ENCODE results near the gene RPL28. TPM values are rescaled to one million over a fixed set of nuclear protein-coding genes. Genes with fewer than 3 reads are reported as not detected.

RPL28 gene
- 1,773 to 1,819 TPM (median 1,790 TPM) in 3 replicates for total RNA-seq

DNA sequence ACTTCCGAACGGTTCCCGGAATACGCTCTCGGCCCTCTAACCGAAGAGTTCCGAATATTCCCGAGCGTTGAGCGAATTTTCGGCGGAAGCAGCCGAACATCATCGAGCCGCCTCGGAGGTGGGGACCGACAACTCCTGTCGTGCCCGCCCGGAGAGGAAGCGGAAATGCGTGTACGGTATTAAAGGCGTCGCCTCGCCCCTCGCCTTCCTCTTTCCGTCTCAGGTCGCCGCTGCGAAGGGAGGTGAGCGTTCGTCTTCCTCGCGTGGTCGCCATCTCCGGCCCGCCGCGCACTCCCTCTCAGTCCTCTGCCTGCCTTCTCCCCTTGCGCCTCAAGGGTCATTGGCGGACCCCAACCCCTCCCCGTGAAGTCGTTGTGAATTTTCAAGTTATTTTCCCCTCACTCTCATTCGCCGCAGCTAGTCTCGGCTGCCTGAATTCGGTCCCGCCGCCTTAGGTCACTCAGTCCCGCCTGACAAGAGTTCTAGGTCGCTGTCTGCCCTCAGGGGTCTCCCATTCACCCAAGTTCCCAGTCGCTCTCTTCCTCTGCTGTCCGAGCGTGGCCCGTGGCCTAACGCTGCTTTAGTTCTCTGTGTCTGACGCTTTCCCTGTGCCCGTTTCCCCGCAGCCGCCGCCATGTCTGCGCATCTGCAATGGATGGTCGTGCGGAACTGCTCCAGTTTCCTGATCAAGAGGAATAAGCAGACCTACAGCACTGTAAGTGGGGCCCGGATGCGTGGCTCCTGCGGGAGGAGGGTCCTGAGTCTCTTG, at the start of gene RPL28:
Gene RPL28, plus strand, starts transcription at position 209 of the 769 bp plus-strand sequence. Its CDS starts 426 bp downstream, at position 635.
- Mint-ChIP-seq H3K4me1 (peaks cover 55% of the 10 kb centered on the region), H3K9me3 (no peaks in the 10 kb centered on the region)
- TF ChIP-seq, protein P1, sequence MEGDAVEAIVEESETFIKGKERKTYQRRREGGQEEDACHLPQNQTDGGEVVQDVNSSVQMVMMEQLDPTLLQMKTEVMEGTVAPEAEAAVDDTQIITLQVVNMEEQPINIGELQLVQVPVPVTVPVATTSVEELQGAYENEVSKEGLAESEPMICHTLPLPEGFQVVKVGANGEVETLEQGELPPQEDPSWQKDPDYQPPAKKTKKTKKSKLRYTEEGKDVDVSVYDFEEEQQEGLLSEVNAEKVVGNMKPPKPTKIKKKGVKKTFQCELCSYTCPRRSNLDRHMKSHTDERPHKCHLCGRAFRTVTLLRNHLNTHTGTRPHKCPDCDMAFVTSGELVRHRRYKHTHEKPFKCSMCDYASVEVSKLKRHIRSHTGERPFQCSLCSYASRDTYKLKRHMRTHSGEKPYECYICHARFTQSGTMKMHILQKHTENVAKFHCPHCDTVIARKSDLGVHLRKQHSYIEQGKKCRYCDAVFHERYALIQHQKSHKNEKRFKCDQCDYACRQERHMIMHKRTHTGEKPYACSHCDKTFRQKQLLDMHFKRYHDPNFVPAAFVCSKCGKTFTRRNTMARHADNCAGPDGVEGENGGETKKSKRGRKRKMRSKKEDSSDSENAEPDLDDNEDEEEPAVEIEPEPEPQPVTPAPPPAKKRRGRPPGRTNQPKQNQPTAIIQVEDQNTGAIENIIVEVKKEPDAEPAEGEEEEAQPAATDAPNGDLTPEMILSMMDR (IDR thresholded peaks at IDR 0.05; ENCODE audit: unreplicated experiment) = no peak

DNA sequence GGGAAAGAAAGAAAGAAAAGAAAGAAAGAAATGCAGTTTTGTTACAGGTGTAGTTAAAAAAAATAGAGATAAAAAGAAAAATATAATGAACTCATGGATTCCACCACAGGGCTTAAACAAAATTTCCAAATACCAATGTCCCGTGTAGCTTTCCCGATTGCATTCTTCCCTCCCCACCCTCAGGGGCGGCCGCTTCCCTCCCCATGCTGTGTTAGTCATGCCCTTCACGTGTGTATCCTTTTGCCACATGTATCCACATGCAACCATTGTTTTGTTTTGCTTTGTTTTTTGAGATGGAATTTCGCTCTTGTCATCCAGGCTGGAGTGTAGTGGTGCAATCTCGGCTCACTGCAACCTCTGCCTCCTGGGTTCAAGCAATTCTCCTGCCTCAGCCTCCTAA, 49.6 kb upstream of the RPL28 start:
- no peaks in the 10 kb centered on the region for H3K36me3 Mint-ChIP-seq
- H3K27ac Mint-ChIP-seq = no peak overlapping the region
- H3K9me3 Mint-ChIP-seq = no peaks in the 10 kb centered on the region
- H3K4me3 Mint-ChIP-seq = no peak overlapping the region
- DNase-seq (ENCODE audit: low spot score in 2 of 2, unreplicated experiment in 2 of 2) = no peak
- H3K4me1 Mint-ChIP-seq = peaks cover 10% of the 10 kb centered on the region
- TF ChIP-seq, protein P1 (IDR thresholded peaks at IDR 0.05; ENCODE audit: unreplicated experiment) = no peak
- no peaks in the 10 kb centered on the region for H3K27me3 Mint-ChIP-seq (ENCODE audit: low read depth)

More for the DNA sequence above, at the start of gene RPL28:
- Mint-ChIP-seq H3K27ac (peak within 1 kb of the TSS; percentile 97), H3K4me3 (peak within 1 kb of the TSS; percentile 99), H3K36me3 (peaks cover 20% of the 10 kb centered on the region), H3K27me3 (ENCODE audit: low read depth) (no peaks in the 10 kb centered on the region)
- peak; percentile 90 to 99 for DNase-seq (ENCODE audit: low spot score in 2 of 2, unreplicated experiment in 2 of 2)

DNA sequence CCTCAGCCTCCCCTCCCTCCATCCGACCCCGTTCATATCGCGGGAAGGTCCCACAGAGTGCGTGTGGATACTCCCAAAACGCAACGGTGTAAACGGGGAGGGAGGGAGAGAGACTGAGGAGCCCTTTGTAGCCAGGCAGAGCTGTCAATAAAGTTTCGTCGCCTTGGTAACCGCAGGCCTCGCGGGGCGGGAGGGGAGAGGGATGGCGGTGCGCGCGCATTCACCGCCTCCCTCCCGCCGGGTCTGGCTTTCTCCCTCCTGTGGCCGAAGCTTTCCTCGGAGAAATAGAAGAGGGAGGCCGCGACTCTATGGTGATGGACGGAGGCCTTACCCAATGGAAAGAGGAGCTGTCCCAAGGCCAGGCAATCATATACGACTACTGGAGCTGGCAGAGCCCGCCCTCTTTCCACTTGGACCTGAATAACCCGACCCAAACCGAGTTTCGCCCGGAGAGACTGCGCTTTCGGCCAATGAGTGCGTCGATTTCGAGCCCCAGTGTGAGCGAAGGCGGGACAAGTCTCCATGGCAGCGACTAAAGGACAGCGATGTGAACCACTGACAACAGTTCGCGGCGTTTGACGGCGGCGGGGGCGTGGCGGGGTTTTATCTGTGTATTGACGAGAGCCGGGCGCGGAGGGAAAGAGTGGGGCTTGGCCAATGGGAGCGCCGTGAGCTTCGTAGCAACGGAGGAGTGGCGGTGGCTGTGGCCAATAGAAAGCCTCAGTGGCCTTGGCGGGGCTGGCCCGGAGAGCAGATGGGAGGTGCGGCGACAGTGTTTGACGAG, 46.4 kb upstream of the RPL28 start, which contains the start of gene KMT5C:
Gene KMT5C, plus strand, starts transcription at position 772 of the 784 bp plus-strand sequence. CDS start 2,061 bp downstream, outside the sequence.
- H3K9me3 Mint-ChIP-seq = no peaks in the 10 kb centered on the region
- H3K4me3 Mint-ChIP-seq = peak within 1 kb of the TSS; percentile 86
- H3K27ac Mint-ChIP-seq = peak within 1 kb of the TSS; percentile 99
- H3K4me1 Mint-ChIP-seq = peaks cover 15% of the 10 kb centered on the region
- peaks cover 11% of the 10 kb centered on the region for H3K36me3 Mint-ChIP-seq
- TF ChIP-seq, protein P1 (IDR thresholded peaks at IDR 0.05; ENCODE audit: unreplicated experiment) = no peak
- peak; percentile 100 for DNase-seq (ENCODE audit: low spot score in 2 of 2, unreplicated experiment in 2 of 2)
- no peaks in the 10 kb centered on the region for H3K27me3 Mint-ChIP-seq (ENCODE audit: low read depth)

DNA sequence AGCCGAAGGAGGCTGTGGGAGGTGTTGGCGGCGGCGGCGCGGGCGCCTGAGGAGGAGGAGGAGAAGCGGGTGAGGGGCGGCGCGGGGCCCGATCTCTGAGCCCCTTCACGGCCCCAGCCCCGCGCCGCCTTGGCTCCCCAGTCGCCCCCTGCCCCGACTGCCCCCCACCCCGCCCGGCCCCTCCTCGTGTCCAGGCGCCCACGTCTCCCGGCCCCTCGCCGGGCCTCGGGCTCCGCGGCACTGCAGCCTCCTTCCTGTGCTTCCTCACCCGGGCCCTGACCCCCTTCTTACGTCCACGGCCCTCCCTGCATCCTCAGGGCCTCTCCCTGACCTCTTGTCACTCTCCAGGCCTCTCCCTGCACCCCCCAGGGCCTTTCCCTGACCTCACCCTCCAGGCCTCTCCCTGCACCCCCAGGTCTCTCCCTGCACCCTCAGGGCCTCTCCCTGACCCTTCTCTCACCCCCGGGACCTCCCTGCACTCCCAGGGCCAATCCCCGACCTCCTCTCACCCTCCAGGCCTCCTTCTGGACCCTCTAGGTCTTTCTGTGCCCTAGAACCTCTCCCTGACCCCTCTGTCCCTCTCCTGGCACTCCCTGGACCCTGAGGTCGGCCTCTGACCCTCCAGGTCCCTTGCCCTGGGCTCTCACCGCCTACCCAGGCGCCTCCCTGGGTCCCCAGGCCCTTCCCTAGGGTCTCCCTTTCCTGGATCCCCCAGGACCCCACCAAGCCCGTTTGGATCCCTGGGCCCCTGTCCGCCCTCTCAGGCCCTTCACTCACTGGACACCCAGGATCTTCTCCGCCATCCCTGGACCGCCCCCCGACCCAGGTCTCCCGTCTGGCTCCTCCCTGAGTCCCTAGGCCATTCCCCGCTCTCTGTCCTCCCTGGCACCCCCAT, 45.6 kb upstream of the RPL28 start:
- TF ChIP-seq, protein P1 (IDR thresholded peaks at IDR 0.05; ENCODE audit: unreplicated experiment) = no peak
- H3K27ac Mint-ChIP-seq = peak overlapping the region; percentile 99
- H3K4me3 Mint-ChIP-seq = peak overlapping the region; percentile 86
- DNase-seq (ENCODE audit: low spot score in 2 of 2, unreplicated experiment in 2 of 2) = no peak
- peaks cover 19% of the 10 kb centered on the region for H3K4me1 Mint-ChIP-seq
- H3K9me3 Mint-ChIP-seq = no peaks in the 10 kb centered on the region
- H3K36me3 Mint-ChIP-seq = peaks cover 15% of the 10 kb centered on the region
- no peaks in the 10 kb centered on the region for H3K27me3 Mint-ChIP-seq (ENCODE audit: low read depth)

DNA sequence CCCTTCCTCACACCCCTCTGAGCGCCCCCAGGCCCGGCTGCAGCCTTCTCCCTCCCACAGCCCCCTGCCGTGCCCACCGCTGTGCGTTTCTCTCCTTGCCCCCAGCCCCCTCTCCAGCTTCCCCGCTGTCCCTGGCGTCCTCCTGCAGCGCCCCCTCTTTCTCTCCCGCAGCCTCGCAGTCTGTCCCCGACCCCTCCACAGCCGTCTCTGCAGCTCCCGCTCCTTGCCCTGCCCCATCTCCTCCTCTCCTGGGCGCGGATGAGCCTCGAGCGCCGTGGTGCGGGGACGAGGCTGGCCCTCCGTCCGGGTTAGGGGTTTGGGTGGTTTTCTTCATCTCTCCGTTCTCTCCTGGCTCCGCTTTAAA, 45.0 kb upstream of the RPL28 start:
- peak overlapping the region; percentile 91 for H3K27ac Mint-ChIP-seq
- H3K27me3 Mint-ChIP-seq (ENCODE audit: low read depth) = no peaks in the 10 kb centered on the region
- H3K9me3 Mint-ChIP-seq = no peaks in the 10 kb centered on the region
- peak in 1 of 2 experiments; percentile 53 for DNase-seq (ENCODE audit: low spot score in 2 of 2, unreplicated experiment in 2 of 2)
- H3K36me3 Mint-ChIP-seq = peaks cover 19% of the 10 kb centered on the region
- TF ChIP-seq, protein P1 (IDR thresholded peaks at IDR 0.05; ENCODE audit: unreplicated experiment) = no peak
- peak overlapping the region; percentile 86 for H3K4me3 Mint-ChIP-seq
- H3K4me1 Mint-ChIP-seq = peaks cover 24% of the 10 kb centered on the region
